T-helper 2 cell (primary cell): Measurements from ENCODE around the gene ADARB1.
A peak's percentile ranks its signal among the peaks of the same experiment; 100 is the strongest.
"Not testable (repeated sequence)": the region's sequence is repeated elsewhere in the genome, so short reads cannot be mapped to it uniquely, and the experiment has no call there.

Experiments
- DNase-seq, 5 experiments: peaks; one replicate each; pipeline versions ENCODE4 v3.0.0 to v3.0.0-alpha.2; 2012 to 2022
- total RNA-seq, 2 donors: gene quantifications; one replicate each; lab custom pipeline; 2026; lab: John Stamatoyannopoulos, UW

ADARB1 gene, protein sequence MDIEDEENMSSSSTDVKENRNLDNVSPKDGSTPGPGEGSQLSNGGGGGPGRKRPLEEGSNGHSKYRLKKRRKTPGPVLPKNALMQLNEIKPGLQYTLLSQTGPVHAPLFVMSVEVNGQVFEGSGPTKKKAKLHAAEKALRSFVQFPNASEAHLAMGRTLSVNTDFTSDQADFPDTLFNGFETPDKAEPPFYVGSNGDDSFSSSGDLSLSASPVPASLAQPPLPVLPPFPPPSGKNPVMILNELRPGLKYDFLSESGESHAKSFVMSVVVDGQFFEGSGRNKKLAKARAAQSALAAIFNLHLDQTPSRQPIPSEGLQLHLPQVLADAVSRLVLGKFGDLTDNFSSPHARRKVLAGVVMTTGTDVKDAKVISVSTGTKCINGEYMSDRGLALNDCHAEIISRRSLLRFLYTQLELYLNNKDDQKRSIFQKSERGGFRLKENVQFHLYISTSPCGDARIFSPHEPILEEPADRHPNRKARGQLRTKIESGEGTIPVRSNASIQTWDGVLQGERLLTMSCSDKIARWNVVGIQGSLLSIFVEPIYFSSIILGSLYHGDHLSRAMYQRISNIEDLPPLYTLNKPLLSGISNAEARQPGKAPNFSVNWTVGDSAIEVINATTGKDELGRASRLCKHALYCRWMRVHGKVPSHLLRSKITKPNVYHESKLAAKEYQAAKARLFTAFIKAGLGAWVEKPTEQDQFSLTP
- total RNA-seq, result 55.6 to 80.1 reads per million in 2 donors

DNA sequence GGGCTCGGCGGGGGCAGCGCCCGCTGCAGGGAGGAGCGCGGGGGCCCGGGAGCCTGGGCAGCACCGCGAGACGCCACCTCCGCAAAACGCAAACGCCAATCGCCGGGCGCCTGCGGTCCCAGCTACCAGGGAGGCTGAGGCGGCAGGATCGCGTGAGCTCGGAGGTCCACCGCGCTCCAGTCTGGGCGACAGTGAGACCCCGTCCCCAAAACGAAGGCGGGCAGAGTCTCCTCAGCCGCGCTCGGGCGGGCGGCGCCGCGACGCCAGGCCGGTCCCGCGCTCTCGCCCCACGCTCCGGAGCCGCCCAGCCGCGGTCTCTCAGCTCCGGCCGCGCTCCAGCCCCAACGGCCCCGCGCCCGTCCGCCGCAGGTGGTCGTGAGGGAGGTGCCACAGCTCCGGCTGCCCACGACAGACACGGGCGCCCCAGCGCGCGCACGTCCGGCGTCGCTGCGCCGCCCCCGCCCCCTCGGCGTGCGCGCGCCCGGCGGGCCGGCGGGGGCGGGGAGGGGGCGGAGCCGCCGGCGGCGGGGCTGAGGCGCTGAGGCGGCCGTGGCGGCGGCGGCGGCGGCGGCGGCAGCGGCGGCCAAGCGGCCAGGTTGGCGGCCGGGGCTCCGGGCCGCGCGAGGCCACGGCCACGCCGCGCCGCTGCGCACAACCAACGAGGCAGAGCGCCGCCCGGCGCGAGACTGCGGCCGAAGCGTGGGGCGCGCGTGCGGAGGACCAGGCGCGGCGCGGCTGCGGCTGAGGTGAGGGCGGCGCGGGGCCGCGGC is at the start of gene ADARB1:
Gene ADARB1, plus strand, starts transcription at position 533 of the 770 bp plus-strand sequence. CDS start 97,077 bp downstream, outside the sequence.
- DNase-seq, result peak; percentile 40 to 82 (median 56)

DNA sequence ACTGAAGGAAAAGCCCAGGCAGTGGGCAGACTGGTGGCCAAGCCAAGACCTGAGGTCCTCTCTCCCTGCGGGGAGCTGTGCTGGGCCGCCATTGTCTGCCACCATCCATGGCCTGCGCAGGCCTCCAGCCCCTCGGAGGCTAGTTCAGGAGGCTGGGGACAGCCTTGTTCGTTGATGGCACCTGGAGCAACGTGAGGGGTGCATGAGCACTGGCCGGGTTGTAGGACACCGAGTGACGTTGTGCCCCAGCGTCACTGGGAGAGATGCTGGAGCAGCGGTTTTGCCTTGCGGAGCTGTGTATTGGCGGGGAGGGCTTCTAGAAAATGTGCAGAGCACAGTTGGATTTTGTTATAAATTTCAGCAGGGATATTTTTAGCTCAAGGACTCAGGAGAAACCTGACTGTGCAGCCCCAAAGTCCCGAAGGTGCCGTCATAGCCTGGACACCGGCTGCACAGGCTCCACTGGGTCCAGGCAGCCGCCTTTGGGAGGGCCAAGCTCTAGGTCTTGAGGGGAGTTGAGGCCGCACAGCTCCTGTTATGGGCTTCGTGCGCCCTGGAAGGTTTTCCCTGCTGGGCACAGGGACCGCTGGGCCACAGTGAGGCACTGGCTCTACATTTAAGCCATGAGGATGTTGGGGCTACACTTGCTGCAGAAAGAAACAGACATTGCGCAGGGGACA is 48.2 kb upstream of the ADARB1 start:
- DNase-seq, result no peak

DNA sequence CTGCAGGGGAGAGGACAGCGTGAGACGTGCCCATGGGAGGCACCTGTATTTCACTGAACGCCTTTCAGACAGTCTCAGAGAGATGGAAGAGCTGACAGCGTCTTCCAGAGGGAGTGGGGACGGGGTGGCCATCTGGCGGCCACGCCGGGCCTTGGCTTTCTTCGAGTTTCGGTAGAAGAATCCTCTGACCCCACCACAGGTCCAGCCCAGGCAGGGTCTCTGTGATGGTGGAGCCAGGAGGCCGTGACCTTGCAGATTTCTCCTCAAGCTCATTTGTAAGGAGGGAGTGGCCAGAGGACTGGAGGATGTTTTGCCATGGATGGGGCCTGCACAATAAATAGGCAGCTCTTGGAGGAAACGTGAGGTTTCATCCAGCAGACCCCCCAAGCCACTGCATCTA is 47.6 kb upstream of the ADARB1 start:
- DNase-seq, result no peak

DNA sequence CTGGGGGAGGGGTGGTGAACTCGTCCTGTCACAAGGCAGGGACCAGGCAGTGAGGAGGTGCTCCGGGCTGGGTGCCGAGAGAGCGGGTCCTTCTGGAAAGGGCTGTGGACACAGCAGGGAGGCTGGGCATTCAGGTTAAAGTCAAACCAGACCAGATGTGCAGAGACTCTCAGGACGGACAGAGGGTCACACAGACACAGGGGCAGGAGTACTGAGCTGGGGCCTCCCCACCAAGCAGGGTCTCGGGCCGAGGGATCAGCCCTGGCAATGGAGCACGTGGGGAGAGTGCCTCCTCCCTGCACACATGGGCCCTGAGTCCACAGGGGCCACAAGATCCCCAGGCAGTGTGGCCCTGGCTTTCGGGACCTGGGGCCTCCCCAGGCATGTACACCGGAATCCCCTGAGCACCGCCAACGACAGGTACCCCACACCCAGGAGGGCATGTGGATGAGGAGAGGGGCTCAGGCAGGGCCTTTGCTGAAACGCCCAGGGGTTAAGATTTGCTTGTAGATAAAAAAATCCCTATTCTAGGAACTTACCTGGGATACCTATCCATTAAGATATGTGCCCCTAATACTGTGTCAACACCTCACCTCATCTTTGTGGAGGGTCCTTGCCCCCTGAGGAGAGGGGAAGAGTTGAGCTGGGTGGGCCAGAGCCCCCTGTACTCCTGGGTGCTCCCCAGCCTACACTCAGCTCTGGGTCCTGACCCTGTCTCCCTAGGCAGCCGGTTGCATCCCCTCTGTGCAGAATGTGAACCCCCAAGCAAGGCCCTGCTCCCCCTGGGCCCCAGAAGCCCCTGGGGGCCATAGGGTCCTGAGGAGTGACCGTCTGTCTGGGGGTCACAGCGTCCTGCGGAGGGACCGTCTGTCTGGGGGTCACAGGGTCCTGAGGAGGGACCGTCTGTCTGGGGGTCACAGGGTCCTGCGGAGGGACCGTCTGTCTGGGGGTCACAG is 46.9 kb upstream of the ADARB1 start:
- no peak for DNase-seq

DNA sequence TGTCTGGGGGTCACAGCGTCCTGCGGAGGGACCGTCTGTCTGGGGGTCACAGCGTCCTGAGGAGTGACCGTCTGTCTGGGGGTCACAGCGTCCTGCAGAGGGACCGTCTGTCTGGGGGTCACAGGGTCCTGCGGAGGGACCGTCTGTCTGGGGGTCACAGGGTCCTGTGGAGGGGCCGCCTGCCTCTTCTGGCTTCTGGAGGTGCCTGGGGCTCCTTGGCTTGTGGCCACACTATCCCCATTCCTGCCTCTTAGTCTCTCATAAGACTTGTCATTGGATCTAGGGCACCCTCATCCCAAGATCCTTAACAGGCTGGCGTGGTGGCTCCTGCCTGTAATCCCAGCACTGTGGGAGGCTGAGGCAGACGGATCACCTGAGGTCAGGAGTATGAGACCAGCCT is 45.7 kb upstream of the ADARB1 start:
- not testable (repeated sequence) for DNase-seq

DNA sequence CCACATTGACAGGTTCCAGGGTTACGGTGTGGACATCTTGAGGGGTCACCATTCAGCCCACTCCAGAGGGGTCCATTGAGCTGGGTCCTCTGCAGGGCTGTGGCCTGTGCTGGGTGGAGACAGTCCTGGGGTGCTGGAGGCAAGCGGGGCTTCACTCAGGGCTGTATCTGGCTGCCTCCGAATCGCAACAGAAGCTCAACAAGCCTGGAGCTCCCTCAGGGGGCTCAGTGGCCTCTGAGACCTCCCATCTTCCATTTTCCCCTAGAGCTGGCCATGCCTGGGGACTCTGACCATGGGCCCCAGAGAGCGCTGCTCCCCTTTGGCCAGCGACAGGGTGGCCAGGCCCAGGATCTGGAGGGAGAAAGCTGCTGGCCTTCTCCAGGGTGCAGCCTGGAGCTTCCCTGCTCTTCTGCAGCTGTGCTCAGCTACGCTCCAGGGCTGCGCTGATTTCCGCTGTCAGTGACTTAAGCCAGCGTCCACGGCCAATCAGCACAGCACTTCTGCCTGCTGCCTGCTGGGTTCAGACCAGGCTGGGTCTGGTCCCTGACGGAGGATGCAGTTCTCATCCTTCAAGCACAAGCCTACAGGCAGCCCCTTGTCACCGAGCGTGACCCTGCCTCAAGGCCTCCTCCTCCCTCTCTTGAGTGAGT is 45.0 kb upstream of the ADARB1 start:
- no peak for DNase-seq

DNA sequence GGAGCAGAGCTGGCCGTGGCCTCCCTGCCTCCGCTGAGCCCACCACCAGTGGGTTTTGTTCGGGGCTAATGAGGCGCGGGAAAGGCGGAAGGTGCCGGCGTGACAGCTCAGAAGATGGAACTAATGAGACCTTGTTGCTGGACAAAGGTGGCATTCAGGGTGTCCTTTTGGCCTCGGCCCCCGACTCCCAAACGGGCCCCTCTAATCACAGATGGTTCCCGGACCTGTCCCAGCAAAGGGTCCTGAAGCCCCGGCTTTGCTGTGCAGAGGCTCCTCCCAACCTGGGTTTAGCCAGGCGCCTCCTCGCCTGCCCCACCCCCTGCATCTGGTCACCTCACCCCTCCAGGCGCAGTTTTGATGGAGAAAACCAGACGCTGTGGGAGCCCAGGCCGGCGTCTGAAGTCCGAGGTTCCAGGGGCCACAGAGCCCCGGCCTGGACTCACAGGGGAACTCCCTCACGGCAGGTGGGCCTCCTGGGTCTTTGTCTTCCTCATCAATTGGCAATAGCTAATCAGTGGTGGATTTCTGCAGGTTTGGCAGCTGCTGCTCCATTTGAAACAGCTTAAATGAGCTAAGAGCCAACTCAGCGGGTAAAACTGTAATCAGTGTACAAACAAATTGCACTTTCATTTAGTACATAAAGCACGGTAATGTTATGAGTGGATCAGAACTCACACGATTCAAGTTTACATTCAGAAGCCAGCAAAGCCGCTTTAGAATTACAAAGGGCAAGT is 44.3 kb upstream of the ADARB1 start:
- no peak for DNase-seq

DNA sequence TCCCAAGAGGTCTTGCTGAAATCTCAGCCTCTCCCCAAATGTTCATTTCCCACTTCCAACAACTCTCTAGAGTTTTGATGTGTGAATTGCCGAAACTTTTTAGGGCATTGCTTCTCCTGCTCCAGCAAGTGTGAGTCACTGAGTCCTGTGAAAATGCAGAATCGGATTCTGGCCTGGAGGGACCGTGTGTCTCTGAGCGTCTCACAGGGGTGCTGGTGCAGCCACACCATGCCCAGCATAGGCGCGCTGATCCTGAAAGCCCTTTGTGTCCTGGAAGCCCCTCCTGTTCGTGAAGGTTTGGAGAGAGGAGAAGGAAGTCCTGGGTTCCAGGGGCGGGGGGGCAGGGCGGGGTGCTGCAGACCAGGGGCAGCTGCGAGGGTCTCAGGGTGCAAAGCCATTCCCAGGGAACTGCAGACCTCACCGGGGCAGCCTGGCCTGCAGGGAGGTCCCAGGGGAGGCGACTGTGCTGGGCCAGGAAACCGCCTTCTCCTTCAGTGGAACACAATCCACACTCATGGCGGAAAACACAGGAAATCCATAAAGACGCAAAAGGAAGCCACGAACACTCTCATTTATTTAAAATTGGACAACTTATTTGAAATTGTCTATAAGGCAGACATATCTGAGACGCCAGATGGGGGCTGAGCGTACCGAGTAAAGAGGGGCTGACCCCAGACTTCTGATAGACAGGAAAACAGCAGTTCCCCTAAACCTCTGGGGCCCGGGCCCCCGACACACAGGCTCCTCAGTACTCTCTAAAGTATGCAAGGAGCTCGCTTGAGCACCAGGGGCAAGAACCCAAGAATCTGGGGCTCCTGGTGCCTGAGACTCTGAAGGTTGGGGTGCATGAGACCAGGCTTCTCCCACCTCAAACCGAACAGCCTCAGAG is 43.5 kb upstream of the ADARB1 start:
- DNase-seq, result no peak

DNA sequence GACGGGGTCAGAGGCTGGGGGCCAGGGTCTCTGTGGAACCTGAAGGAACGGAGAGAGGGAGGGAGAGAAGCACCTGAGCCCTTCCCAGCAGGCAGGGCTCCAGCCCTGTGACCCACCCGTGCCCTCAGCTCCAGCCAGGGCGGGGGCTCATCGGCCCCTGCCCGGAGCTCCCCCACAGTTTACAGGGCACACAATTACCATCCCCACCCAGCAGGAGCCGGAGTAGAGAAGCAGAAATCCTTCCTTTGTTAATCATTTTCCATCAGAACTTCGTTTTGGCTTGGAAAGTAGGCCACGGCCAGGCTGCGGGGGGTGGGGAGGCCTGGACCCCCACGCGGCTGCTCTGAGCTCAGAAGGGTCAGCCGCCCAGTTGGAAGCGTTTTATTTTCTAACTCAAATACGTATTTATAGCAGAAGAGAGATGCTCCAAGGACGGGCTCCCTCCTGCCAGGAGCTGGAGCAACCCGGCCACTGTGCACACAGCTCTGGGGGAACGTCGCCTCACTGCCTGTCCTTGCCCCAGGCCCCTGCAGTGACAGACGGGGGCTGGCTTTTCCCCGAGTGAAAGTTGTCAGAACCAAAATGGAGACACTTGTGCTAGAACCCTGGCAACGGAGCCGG is 42.7 kb upstream of the ADARB1 start:
- DNase-seq, result no peak

DNA sequence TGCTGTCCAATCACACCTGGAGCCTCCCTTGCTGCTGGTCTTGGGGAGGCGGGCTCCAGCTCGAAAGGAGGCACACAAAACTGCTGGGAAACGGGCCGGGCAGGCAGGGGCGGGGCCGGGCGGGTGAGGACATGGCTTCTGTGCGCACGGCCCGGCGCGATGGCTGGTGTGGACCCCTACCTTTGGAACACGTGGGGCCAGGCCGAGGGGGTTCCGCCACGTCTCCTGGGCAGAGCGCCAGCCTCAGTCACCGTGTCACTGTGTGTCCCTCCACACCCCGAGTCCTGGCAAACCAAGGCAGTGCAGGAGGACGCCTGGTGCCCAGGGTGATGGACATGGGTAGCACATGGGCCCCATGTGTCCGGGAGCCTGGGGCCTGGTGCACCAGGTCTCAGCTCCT is 42.0 kb upstream of the ADARB1 start:
- no peak for DNase-seq

DNA sequence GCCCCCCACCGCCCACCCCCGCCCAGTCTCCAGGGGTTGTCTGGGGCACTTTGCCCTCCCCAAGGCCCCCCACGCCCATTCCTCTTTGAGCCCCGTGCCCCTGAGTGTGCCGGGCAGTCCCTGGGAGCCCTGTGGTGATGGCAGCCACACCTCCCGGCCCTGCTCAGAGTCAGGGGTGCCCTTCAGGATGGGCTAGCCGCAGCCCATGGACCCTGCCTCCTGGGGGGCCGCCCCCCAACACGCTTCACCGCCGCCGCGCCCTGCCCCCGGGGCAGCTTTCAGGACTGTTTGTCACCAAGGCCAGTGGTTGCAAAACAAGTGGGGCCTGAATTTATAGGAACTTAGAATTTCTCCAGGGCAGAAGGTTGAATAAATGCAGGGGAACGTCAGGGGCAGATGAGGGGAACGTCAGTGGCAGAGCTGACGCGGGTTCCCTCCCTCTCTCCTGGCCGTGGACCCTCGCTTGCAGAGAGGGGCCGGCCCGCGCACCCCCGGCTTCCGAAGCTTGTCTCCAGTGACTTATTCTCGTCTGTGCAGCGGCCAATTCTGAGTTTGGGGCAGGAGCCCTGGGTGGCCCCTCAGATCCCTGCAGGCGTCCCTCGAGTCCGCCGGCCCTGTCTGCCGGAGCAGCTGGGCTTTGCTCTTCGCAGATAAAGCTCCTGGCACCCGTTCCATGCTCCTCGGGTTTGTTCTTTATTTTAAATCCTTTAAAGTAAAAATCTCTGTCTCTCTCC is 41.2 kb upstream of the ADARB1 start:
- no peak for DNase-seq

DNA sequence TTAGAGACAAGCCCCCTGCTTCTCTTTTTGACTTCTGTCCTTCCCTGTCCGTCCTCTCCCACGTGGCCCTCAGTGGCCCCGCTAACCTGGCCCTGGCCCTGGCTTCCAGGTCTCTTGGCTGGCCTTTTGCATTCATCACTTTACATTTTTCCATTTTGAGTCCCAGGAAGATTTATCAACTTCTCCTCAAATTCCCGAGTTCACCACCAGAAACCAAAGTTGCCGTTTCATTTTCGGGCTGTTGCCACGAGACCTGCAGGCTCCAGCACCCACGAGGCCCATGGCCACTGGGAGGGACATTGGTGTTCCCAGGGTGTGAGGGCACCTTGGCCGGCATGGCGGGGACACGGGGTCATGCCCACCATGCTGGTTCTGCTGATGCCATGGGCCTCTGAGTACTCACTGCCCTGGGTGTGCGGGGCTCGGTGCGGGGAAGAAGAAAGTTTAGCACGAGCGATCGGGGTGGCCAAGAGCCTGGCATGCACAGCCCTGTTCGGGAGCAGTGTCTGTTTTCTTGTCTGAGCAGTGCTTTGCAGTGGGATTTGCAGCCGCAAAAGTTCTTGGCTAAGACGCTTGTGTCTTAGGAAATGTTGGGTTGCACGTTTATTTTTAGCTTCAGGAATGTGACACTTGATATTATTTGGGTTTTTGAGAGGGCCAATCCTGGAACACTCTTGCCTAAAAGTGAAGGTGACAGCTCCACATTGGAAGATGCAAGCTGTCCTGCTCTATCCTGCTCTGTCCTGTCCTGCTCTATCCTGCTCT is 40.4 kb upstream of the ADARB1 start:
- no peak for DNase-seq

DNA sequence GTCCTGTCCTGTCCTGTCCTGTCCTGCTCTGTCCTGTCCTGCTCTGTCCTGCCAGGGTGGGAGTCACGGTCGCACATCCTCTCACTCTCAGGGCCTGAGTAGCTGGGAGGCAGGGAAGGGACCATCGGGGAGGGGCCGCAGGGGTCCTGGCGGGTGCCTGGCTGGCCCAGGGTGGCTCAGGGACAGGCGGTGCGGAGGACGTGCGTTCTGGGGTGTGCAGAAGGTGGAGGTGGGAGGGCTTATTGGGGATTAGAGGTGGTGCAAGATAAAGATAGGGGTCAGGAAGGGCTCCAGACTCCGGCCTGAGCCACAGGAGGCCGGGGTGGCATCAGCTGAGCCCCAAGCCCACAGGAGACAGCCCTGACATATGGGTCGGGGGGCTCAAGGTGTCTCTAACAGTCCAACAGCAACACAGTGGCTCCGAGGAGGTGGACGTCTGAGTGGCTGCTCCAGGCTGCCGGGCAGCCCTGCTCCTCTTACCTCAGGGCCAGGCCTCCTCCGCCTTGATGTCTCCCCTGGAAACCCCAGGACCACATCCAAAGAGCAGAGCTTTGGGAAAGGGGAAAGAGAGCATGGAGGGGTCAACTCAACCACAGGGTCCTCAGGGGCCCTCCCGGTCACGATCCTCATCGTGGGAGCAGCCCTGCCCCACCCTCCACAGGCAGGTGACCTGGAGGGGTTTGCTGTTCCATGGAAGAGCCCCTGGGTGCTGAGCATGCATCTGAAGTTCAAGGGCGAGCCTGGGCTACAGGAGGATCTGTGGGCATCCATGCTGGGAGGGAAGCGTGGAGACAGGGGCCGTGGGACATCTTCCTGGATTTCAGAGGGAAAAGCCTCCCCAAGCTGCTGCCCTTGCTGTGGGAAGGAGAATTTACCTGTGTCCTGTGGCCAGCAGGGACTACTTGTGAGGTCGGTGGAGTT is 39.6 kb upstream of the ADARB1 start:
- DNase-seq, result no peak

DNA sequence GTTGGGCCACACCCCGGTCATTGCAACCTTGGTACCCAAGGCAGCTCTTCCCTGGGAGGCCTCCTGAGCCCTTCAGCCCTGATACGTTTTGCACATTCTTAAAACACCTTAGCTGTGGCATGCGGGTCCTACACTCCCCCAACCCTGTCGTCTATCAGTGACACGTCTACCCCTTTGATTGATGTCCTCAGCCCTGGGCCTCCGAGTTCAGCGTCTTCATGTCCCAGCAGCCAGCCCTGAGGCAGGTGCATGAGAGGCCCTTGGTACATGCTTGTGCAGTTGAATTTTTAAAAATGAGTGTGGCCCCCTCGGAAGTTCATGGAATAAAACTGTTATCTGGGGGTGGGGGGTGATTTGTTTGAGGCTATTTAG is 38.9 kb upstream of the ADARB1 start:
- DNase-seq, result no peak

DNA sequence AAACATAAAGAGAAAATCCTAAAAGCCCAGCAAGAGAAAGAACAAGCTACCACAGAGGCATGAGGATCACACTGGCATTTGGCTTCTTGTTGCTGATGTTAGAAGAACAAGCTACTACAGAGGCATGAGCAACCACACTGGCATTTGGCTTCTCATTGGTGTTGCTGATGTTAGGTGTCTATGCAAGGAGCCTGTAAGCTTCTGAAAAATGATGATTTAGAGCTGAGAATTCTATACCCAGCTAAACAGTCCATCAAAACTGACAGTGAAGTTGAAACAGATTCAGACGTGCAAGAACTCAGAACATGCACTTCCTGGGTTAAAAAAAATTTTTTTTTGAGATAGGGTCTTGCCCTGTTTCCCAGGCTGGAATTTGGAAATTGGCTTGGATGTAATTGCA is 37.8 kb upstream of the ADARB1 start:
- DNase-seq, result no peak

DNA sequence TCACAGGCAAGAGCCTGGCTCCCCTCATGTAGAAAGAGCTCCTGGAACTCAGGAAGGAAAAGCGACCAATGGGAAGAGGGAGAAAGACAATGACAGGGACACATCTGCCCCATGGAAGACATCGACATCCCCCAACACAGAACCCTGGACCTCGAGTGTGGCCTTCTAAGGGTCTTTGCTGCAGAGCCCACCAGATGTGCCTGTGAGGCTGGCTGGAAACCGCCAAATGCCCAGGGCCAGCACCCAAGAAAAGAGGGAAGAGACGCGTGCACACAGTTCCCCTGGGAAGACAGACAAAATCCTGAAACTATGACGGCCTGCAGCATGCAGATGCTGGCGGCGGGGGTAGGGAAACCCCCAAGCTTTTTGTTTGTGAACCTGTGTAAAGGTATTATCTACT is 36.4 kb upstream of the ADARB1 start:
- DNase-seq, result no peak
